ENCODE results near the gene LMF1.

LMF1 gene

GRCh38 chr16:974001-974601 is 3.3 kb upstream of the LMF1 start:
- Histone ChIP-seq H3K9me3 (ENCODE audit: insufficient read depth, low read depth, low read length) (no peaks in the 10 kb centered on the region), H3K27ac (ENCODE audit: low read length) (no peak overlapping the region), H3K27me3 (ENCODE audit: insufficient read depth, low read length) (peaks cover 38% of the 10 kb centered on the region), H3K4me3 (ENCODE audit: low read length) (no peak overlapping the region), H3K9ac (ENCODE audit: low read depth, low read length) (no peak overlapping the region), H3K4me1 (ENCODE audit: insufficient read depth, low read length) (no peaks in the 10 kb centered on the region; the same call in 1 of the 2 replicates), H3K36me3 (ENCODE audit: insufficient read depth, low read depth, low read length) (no peaks in the 10 kb centered on the region)

- no peak overlapping the region for H3K4me3 ChIP-seq (ENCODE audit: low read length)
- no peaks in the 10 kb centered on the region; the same call in 1 of the 2 replicates for H3K4me1 ChIP-seq (ENCODE audit: insufficient read depth, low read length)
- no peak overlapping the region for H3K27ac ChIP-seq (ENCODE audit: low read length)
- no peaks in the 10 kb centered on the region for H3K9me3 ChIP-seq (ENCODE audit: insufficient read depth, low read depth, low read length)
- H3K27me3 ChIP-seq (ENCODE audit: insufficient read depth, low read length): peaks cover 30% of the 10 kb centered on the region
- no peaks in the 10 kb centered on the region for H3K36me3 ChIP-seq (ENCODE audit: insufficient read depth, low read depth, low read length)
- H3K9ac ChIP-seq (ENCODE audit: low read depth, low read length): no peak overlapping the region
Observed at GRCh38 chr16:973366-973765, 2.6 kb upstream of the LMF1 start.

- Histone ChIP-seq H3K27me3 (ENCODE audit: insufficient read depth, low read length) (peaks cover 22% of the 10 kb centered on the region), H3K9me3 (ENCODE audit: insufficient read depth, low read depth, low read length) (no peaks in the 10 kb centered on the region), H3K36me3 (ENCODE audit: insufficient read depth, low read depth, low read length) (no peaks in the 10 kb centered on the region), H3K4me3 (ENCODE audit: low read length) (no peak overlapping the region), H3K27ac (ENCODE audit: low read length) (no peak overlapping the region), H3K4me1 (ENCODE audit: insufficient read depth, low read length) (no peaks in the 10 kb centered on the region; the same call in 1 of the 2 replicates), H3K9ac (ENCODE audit: low read depth, low read length) (no peak overlapping the region)
Observed at GRCh38 chr16:972316-973002, 1.7 kb upstream of the LMF1 start.

- Histone ChIP-seq H3K27ac (ENCODE audit: low read length) (no peak overlapping the region), H3K9ac (ENCODE audit: low read depth, low read length) (no peak overlapping the region), H3K4me1 (ENCODE audit: insufficient read depth, low read length) (no peaks in the 10 kb centered on the region; the same call in 1 of the 2 replicates), H3K27me3 (ENCODE audit: insufficient read depth, low read length) (peaks cover 22% of the 10 kb centered on the region), H3K36me3 (ENCODE audit: insufficient read depth, low read depth, low read length) (no peaks in the 10 kb centered on the region), H3K9me3 (ENCODE audit: insufficient read depth, low read depth, low read length) (no peaks in the 10 kb centered on the region), H3K4me3 (ENCODE audit: low read length) (no peak overlapping the region)
Observed at GRCh38 chr16:971981-972315, 1.2 kb upstream of the LMF1 start.

- Histone ChIP-seq H3K27me3 (ENCODE audit: insufficient read depth, low read length) (peaks cover 22% of the 10 kb centered on the region), H3K9me3 (ENCODE audit: insufficient read depth, low read depth, low read length) (no peaks in the 10 kb centered on the region), H3K4me1 (ENCODE audit: insufficient read depth, low read length) (no peaks in the 10 kb centered on the region; the same call in 1 of the 2 replicates), H3K4me3 (ENCODE audit: low read length) (peak overlapping the region; percentile 61; the same call in 1 of the 2 replicates), H3K27ac (ENCODE audit: low read length) (no peak overlapping the region), H3K9ac (ENCODE audit: low read depth, low read length) (no peak overlapping the region), H3K36me3 (ENCODE audit: insufficient read depth, low read depth, low read length) (no peaks in the 10 kb centered on the region)
Observed at GRCh38 chr16:971582-971905, 760 bp upstream of the LMF1 start.

- Histone ChIP-seq H3K27ac (ENCODE audit: low read length) (no peak overlapping the region), H3K4me3 (ENCODE audit: low read length) (peak overlapping the region; percentile 80), H3K9ac (ENCODE audit: low read depth, low read length) (peak overlapping the region; percentile 73; the same call in 1 of the 2 replicates), H3K36me3 (ENCODE audit: insufficient read depth, low read depth, low read length) (no peaks in the 10 kb centered on the region), H3K27me3 (ENCODE audit: insufficient read depth, low read length) (peaks cover 22% of the 10 kb centered on the region), H3K9me3 (ENCODE audit: insufficient read depth, low read depth, low read length) (no peaks in the 10 kb centered on the region; the same call in 1 of the 2 replicates), H3K4me1 (ENCODE audit: insufficient read depth, low read length) (no peaks in the 10 kb centered on the region; the same call in 1 of the 2 replicates)
Observed at GRCh38 chr16:970386-970765, 408 bp downstream of the LMF1 start.

- Histone ChIP-seq H3K36me3 (ENCODE audit: insufficient read depth, low read depth, low read length) (no peaks in the 10 kb centered on the region), H3K27me3 (ENCODE audit: insufficient read depth, low read length) (peaks cover 22% of the 10 kb centered on the region), H3K27ac (ENCODE audit: low read length) (no peak overlapping the region), H3K9me3 (ENCODE audit: insufficient read depth, low read depth, low read length) (no peaks in the 10 kb centered on the region; the same call in 1 of the 2 replicates), H3K9ac (ENCODE audit: low read depth, low read length) (peak overlapping the region; percentile 73; the same call in 1 of the 2 replicates), H3K4me3 (ENCODE audit: low read length) (peak overlapping the region; percentile 80), H3K4me1 (ENCODE audit: insufficient read depth, low read length) (no peaks in the 10 kb centered on the region; the same call in 1 of the 2 replicates)
Observed at GRCh38 chr16:969508-970385, 1.0 kb downstream of the LMF1 start.

GRCh38 chr16:968620-969019 is 2.2 kb downstream of the LMF1 start:
- H3K4me3 ChIP-seq (ENCODE audit: low read length): no peak overlapping the region
- H3K9me3 ChIP-seq (ENCODE audit: insufficient read depth, low read depth, low read length): no peaks in the 10 kb centered on the region; the same call in 1 of the 2 replicates
- no peak overlapping the region for H3K9ac ChIP-seq (ENCODE audit: low read depth, low read length)
- no peaks in the 10 kb centered on the region; the same call in 1 of the 2 replicates for H3K4me1 ChIP-seq (ENCODE audit: insufficient read depth, low read length)
- no peak overlapping the region for H3K27ac ChIP-seq (ENCODE audit: low read length)
- peaks cover 22% of the 10 kb centered on the region for H3K27me3 ChIP-seq (ENCODE audit: insufficient read depth, low read length)
- H3K36me3 ChIP-seq (ENCODE audit: insufficient read depth, low read depth, low read length): no peaks in the 10 kb centered on the region

- no peak overlapping the region for H3K9ac ChIP-seq (ENCODE audit: low read depth, low read length)
- H3K4me3 ChIP-seq (ENCODE audit: low read length): no peak overlapping the region
- H3K27me3 ChIP-seq (ENCODE audit: insufficient read depth, low read length): peaks cover 22% of the 10 kb centered on the region
- no peak overlapping the region for H3K27ac ChIP-seq (ENCODE audit: low read length)
- no peaks in the 10 kb centered on the region; the same call in 1 of the 2 replicates for H3K4me1 ChIP-seq (ENCODE audit: insufficient read depth, low read length)
- H3K9me3 ChIP-seq (ENCODE audit: insufficient read depth, low read depth, low read length): no peaks in the 10 kb centered on the region; the same call in 1 of the 2 replicates
- H3K36me3 ChIP-seq (ENCODE audit: insufficient read depth, low read depth, low read length): no peaks in the 10 kb centered on the region
Observed at GRCh38 chr16:967546-968295, 3.1 kb downstream of the LMF1 start.

- Histone ChIP-seq H3K36me3 (ENCODE audit: insufficient read depth, low read depth, low read length) (no peaks in the 10 kb centered on the region), H3K4me3 (ENCODE audit: low read length) (no peak overlapping the region), H3K9me3 (ENCODE audit: insufficient read depth, low read depth, low read length) (no peaks in the 10 kb centered on the region; the same call in 1 of the 2 replicates), H3K27ac (ENCODE audit: low read length) (no peak overlapping the region), H3K27me3 (ENCODE audit: insufficient read depth, low read length) (peaks cover 22% of the 10 kb centered on the region), H3K4me1 (ENCODE audit: insufficient read depth, low read length) (no peaks in the 10 kb centered on the region; the same call in 1 of the 2 replicates), H3K9ac (ENCODE audit: low read depth, low read length) (no peak overlapping the region)
Observed at GRCh38 chr16:967077-967541, 3.7 kb downstream of the LMF1 start.

GRCh38 chr16:966505-966904 is 4.3 kb downstream of the LMF1 start:
- Histone ChIP-seq H3K27me3 (ENCODE audit: insufficient read depth, low read length) (peaks cover 16% of the 10 kb centered on the region), H3K9ac (ENCODE audit: low read depth, low read length) (no peak overlapping the region), H3K4me3 (ENCODE audit: low read length) (no peak overlapping the region), H3K4me1 (ENCODE audit: insufficient read depth, low read length) (no peaks in the 10 kb centered on the region; the same call in 1 of the 2 replicates), H3K9me3 (ENCODE audit: insufficient read depth, low read depth, low read length) (no peaks in the 10 kb centered on the region; the same call in 1 of the 2 replicates), H3K36me3 (ENCODE audit: insufficient read depth, low read depth, low read length) (no peaks in the 10 kb centered on the region), H3K27ac (ENCODE audit: low read length) (no peak overlapping the region)
